CD4-positive, alpha-beta T cell treated with Interleukin-1 beta for 1 hour (primary cell): ENCODE results near the gene FKBP9.
"Not testable (repeated sequence)": the region's sequence is repeated elsewhere in the genome, so short reads cannot be mapped to it uniquely, and the experiment has no call there.

Source experiments
- DNase-seq, 2 donors: peaks; one replicate each; pipeline ENCODE4 v3.0.0-alpha.2; 2020 to 2022

Gene FKBP9

DNA sequence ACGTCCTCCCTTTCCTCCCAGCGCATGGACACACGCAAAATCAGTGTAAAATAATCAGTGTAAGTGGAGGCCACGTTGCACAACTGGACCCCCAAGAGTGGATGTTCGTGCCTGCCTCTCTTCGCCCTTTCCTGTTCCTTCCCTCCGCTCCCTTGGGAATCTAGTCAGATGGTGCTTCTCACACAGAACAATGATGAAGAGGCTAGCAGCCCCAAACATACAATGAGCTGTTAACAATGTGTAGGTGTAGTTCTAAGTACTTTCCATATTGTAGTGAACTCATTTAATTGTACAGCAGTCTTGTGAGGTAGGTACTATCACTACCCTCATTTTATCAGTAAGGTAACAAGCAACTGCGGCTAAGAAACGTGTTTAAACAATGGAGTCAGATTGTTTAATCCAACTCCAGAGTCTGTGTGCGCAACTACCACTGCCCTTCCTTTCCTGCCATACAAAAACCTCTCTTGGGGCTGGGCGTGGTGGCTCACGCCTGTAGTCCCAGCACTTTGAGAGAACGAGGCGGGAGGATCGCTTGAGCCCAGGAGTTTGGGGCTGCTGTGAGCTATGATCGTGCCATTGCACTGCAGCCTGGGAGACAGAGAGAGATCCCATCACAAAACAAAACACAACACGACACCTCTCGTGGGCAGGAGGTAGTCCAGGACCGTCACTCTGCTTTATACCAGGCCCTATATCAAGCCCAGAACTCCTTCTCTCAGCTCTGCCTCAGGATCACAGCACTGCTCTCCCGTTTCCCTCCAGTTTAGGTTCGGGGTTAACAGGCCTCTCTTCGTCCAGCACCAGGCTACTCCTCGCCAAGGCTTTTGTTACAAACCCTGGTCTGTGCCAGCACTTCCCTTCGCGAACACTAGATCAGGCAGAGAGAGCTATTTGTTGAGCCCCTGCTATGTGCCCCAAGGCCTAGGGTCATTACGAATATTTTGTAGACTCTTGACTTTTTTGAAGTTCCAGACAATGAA lies 1.1 kb downstream of the FKBP9 start:
- no peak for DNase-seq

DNA sequence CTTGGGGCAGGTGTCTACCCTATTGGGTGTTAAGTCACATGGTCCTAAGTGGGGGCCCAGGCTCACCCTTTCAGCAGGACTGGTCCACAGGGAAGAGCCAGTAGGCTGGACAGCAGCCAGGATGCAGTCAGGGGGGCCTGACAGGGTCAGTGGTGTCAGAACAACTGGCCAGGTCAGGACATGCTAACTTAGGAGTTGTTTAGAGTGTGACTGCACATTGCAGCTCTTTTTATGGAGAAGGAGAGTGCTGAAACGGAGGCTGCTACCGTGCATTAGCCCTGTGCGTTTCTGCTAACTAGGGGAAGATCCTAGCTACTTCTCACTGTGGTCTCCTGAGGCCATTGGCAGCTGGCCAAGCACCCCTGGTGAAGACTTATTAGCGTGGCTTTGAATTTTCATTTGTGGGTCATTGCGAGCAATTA lies 6.7 kb downstream of the FKBP9 start:
- DNase-seq: not testable (repeated sequence)

DNA sequence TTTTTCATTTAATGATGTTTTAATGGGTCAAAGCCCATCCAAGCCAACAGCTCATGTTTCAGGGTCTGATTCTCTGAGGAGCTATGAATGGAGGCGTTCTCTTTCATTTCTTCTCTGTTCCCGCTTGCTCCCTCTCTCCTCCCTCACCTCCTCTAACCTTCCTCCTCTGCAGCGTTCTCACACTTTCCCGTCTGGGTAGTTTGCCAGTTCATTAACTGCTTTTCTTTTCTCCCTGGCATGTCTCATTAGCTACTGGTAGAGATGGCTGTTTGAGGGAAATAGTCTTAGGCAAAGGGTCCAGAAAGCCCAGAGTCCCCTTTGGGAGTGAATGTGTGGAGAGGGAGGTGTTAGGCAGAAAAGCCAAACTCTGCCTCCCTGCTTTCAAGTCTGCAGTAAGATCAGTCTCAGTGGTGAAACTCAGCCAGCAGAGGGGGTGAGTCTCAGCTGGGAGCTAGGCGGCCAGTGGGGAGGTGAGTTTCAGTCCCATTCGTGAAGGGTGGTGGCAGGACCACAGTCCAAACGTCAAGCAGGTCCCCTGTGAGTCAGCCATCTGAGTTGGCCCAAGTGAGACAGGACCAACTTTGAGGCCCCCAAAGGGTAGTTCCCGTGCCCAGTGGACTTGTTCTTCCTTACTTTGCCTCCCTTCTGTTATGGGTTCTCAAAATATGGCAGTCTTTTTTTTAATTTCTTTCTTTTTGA lies 7.4 kb downstream of the FKBP9 start:
- not testable (repeated sequence) for DNase-seq

DNA sequence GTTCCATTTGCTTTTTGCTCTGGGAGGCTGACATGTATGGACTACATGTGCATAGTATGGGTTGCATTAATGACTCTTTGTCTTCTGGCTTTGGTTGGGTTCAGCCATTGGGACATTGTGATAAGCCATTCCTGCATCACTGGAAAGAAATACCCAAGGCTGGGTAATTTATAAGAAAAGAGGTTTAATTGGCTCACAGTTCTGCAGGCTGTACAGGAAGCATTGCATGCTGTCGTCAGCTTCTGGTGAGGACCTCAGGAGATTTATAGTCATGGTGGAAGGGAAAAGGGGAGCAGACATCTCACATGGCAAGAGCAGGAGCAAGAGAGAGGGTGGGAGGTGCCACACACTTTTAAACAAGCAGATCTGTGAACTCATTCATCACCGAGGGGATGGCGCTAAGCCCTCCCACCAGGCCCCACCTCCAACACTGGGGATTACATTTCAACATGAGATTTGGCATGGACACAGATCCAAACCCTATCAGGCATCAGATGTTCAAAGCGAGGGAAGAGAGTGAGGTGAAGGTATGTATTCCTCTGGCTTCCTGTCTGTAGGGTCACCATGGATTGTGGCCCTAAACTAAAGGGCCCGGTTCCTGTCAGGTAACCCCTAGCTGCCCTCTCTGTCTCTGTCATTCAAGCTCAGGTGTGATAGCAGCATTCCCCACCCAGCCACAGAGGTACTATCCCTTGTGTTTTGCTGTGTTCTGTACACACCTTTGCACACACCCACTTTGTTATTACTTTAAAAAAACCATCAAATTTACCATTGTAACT lies 9.4 kb downstream of the FKBP9 start:
- DNase-seq: not testable (repeated sequence)

DNA sequence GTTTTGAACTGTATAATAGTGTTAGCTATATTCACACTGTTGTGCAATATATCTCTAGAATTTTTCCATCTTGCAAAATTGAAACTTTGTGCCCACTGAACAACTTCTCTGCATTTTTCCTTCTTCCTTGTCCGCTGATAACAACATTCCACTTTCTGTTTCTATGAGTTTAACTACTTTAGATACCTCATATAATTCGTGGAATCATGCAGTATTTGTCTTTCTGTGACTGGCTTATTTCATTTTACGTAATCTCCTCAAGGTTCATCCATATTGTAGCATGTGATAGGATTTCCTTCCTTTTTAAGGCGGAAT lies 10.0 kb downstream of the FKBP9 start:
- DNase-seq: not testable (repeated sequence)

DNA sequence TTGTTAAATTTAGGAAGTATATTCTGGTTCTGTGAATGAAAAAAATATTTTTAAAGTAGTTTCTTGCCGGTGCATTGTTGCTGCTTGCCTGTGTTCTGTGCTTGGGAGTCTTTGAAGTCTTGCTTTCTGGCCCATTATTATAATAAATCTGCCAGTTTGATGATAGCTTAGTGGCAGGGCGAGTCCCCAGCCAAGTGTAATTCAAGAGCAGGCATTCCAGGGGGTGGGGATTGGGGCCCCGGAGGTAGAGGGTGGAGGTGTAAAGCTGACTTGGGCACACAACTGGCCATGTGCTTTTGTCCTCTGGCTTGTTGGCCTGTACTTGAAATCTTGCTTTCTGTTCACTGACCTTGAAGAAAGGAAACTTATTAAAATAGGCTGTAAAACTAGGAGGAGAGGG lies 14.7 kb downstream of the FKBP9 start:
- not testable (repeated sequence) for DNase-seq

DNA sequence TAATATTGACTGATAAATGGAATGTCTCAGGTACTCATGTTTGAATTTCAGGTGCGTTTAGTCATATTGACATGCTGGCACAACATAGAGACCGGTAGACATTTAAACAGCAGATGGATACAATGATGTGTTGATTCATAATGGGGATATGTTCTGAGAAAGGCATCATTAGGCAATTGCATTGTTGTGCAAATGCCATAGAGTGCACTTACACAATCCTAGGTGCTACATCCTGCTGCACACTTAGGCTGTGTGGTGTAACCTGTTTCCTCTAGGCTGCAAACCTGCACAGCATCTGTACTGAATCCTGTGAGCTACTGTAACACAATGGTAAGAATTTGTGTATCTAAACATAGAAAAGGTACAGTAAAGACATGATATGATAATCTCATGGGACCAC lies 19.9 kb downstream of the FKBP9 start:
- DNase-seq: not testable (repeated sequence)

DNA sequence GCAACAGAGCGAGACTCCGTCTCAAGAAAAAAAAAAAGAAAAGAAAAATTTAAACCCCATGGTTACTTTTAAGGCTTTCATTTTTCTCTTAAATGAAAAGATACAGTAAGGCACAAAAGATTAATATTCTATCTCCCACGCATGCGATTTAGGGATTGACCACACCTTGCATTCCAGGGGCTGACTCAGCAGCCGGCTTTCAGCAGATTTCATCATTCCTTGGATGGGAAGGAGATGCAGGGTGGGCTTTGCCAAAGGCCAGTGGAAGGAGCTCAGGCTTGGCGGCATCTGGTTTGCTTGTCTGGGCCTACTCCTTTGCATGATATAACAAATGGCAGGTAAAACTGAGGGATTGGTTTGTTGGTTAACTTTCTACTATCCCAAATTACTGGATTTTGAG lies 22.0 kb downstream of the FKBP9 start:
- not testable (repeated sequence) for DNase-seq

DNA sequence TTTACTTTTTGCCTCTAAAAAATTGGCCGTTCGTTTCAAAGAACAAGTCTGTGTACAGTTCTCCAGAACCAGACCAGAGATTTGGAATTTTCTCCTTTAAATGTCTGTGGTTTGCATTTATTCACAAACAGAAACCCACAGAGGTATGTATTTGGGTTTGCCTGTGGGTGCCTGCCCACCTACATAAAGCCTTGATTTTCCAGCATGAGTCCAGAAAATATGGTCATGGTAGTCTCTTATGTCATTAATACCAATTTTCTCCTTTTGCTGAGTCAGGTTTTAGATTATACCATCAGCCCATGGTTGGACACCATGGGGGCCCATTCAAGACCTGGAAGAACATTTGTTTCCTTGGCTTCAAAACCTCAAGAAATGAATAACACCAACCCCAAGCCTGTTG lies 22.7 kb downstream of the FKBP9 start:
- not testable (repeated sequence) for DNase-seq

DNA sequence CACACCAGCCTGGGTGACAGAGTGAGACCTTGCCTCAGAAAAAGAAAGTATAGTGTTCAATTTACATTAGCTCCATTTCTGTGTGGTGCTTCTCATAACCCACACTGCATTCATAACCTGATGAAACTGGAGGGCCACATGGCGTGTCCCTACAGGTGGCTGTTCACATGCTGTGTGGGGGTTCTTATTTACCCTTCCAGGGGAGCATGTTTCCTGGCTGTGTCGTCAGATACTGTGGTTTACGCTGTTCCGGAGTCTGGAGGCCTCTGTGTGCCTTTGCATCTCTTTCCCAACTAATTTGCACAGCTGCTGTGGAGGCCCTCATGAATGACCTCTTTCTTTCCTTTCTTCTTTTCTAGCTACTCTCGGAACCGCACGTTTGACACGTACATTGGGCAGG lies 30.9 kb downstream of the FKBP9 start:
- DNase-seq: not testable (repeated sequence)

DNA sequence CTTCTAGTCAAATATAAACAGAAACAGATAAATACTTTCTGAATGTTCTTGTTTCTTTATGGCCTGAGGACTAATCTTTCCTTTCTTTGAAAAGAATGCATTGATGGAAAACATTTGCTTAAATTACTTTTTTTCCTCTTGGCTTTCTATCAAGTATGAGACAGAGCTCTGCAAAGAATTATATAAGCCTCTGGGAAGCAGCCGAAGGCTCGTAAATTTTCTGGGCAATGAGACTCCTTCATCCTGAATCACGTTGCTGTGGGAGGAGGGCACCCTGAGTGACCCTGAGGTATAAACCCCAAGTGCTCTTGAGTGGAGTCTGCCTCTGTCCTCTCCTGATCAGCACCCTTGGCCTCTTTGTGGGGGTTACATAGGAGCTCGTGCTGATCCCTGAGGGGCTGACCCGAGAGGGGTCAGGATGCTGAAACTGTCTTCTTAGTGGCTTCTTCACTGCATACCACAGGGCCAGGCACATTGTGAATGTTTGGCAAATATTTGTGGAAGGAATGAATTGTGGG lies 33.9 kb downstream of the FKBP9 start:
- DNase-seq: not testable (repeated sequence)

DNA sequence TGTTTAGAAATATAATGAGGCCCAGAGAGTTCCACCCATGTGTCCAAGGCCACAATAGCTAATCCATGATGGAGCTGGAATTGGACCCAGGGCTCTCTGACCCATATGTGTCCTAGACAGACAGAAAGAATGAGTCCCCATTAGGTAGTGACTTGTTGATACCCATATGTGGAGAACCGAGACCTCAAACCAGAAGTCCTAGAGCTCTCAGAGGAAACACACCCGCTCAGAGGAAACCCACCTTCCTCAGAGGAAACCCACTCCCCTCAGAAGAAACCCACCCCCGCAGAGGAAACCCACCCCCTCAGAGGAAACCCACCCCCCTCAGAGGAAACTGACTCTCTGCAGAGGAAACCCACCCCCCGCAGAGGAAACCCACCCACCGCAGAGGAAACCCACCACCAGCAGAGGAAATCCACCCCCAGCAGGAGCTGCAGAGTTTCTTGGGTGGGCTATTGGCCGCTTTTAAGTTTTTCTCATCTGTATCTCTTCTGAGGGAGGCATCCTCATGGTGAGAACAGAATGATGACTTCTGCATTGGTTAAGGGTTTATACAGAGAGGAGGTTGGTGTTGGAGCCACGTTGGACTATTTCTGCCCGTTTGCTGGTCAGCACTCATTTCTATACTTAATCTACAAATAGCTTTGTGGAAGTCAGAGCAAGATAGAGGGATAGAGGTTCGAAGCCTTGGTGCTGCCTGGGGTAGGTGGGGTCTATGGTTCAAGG lies 34.9 kb downstream of the FKBP9 start:
- peak in 1 of 2 donors; percentile 3 for DNase-seq

DNA sequence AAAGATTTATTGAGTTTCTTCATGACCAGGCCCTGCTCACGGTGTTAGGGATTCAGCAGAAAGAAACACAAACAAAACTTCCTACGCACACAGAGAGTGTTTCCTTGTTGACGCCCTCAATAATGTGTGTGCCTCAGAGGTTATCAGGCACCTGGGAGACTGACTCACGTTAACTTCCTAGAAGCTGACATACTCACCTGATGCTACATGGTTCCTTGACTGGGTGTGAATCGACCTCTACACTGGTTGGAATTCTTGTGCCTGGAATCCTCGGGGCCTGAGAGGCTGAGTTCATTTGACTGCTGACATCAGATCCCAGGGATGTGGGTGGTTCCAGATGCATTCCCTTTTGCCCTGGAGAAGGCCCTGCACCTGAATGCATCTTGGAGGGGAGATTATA lies 35.5 kb downstream of the FKBP9 start:
- not testable (repeated sequence) for DNase-seq

DNA sequence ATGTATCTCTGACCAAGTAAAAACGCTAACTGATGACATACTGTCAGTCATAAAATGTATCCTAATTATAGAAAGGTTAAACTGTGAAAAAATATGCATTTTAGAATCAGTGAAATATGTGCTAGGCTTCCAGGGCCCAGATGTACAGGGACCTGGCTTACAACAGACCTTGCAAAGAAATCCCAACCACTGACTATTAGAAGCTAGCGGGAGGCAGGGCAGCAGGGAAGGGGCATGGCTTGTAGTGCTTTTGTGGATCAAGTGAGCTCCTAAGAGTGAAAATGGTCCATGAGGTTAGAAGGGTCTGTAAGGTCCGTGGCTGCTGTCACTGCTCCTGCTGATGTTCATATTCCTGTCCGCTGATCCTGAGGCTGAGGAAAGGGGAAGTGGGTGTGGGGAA lies 40.7 kb downstream of the FKBP9 start:
- DNase-seq: not testable (repeated sequence)

DNA sequence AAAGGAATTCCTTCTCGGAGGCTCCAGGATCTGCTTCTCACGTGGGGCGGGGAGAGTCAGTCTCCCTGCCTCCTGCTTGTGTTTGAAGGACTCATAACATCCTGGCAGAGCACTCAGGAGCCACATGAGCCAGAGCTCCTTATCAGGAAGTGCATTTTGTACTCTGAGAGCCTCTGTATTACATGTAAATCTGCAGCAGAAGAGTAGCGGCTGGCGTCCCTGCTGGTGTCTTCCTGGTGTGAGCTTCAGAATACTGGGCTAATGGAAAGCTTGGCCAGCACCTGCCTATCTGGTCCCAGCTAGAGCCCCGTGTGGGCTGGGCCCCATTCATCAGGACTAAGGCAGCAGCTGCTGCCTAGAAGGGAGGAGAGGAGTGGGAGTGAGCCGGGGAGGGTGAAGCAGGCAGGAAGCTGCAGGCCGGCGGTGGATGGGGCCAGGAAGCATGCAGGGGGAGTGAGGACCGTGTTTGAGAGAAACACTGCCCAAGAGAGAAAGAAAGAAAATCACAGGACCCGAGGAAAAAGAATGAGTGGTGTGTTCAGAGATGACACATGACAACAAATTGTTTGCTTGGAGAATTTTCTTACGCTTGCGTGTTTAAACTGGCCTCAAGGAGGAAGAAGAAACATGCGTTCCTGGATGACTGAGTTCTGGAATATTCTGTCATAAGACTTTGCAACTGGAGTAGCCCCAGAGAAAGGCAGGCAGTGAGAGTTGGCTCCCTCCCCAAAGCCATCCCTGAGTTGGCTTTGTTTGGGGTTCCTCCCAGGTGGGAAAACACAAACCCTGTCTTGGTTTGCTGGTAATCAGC lies 41.3 kb downstream of the FKBP9 start:
- DNase-seq: not testable (repeated sequence)

DNA sequence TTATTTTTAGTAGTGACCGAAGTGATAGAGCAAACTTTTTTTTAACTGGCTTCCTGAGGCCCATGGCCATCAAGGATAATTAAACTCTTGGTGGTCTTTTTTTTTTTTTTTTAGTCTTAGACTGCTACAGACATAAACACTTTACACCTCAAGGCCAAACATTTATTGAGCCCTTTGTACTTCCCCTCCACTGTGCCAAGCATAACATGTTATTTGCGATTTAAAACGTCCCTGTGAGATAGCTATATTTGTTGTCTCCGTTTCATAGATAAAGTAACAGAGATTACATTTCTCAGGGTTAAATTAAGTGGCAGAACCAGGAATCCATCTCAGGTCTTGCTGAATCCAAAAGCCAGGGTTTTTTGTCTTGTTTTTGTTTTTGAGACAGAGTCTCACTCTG lies 42.1 kb downstream of the FKBP9 start:
- DNase-seq: not testable (repeated sequence)

DNA sequence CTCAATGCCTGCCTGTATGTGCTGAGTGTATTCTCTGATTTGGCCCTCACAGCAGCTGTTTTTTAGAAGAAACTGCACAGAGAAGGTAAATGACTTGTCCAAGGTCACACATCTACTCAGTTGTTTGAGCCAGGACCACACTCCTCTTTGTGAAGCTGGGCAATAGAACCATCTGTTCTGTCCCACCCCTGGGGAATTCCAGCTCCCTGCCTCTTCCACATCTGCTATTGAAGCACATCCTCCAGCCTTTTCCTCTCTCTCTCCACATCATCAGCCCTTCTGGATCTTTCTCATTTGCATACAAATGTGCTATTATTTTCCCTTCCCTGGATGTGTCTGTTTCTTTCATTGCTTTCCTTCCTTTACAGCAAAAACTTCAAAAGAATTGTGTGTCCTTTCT lies 45.9 kb downstream of the FKBP9 start:
- DNase-seq: not testable (repeated sequence)

DNA sequence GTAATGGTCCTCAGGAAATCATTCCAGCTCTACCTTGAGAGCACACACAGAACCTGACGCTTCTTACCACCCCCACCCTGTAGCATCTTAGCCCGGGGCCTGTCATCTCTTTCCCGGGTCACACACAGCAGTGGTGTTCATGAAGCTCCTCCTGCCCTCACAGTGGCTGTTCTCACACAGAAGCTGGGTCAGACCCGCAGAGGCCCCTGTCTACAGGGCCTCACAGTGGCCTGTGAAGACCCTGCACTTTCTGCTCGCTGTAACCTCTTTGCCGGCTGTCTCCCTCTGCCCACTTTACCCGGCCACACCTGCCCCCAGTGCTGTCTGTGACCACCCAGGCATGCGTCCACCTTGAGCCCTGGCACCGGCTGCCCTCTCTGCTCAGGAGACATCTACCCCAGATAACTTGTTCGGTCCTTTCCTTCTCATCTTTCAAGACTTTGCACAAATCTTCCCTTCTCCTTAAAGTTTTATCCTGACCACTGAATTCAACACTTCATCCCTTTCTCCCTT lies 46.9 kb downstream of the FKBP9 start:
- not testable (repeated sequence) for DNase-seq

DNA sequence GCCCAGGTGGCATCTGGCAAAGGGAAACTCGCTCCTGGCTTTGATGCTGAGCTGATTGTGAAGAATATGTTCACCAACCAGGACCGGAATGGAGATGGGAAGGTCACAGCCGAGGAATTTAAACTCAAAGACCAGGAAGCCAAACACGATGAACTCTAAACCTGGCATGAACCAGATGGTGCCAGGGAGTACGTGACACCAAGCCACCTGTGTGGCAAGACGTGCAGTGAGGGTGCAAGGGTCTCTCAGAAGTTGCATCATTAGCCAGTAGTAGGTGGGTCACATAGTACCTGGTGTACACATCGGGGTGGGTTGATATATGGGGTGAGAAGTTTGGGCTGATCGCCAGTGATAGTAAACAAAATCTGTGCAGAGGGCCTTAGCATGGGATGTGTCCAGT lies 48.0 kb downstream of the FKBP9 start:
- DNase-seq: not testable (repeated sequence)

DNA sequence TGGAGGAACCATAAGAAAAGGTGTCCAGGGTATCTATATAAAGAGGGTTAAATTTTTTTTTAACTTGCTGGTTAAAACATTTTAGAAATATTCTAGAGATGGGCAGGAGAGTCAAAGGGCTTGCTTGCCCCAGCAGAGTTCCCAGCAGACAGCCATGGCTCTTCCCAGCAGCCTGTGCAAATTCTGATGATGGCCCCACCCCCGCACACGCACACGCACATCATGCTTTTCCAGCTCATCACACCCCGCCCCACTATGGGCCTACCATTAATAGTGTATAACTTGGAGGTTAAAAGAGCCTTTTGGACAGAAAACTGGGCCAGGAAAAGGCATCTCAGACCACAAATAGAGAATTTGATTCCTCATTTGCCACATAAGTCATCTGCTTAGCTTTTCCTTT lies 48.5 kb downstream of the FKBP9 start:
- DNase-seq: not testable (repeated sequence)

DNA sequence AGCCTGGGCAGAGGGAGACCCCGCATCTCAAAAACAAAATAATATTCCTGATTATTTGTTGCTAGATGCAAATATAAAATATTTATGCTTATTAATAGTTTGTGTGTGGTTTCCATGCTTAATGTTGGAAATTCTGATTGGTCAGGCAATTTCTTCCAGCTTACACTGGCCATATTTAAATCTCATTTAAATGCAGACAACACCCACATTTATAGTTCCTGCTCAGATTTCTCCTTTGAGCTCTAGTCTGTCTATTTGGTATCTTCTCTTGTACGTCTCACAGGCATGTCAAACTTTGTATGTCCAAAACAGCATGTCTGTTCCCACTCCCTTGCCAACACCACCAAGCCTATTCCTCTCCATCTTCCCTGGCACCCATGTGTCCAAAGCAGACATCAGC lies 52.5 kb downstream of the FKBP9 start:
- DNase-seq: no peak
